Medulla oblongata (tissue), 1 donor: ENCODE results near the gene TGDS.
A peak's percentile ranks its signal among the peaks of the same experiment; 100 is the strongest.
"Not testable (repeated sequence)": the region's sequence is repeated elsewhere in the genome, so short reads cannot be mapped to it uniquely, and the experiment has no call there.

Experiments used
- DNase-seq: peaks from one replicate; pipeline ENCODE4 v3.0.0-alpha.2; 2015; ENCODE audit errors: extremely low spot score

The TGDS gene

GRCh38 chr13:94595950-94596574 is at the start of gene TGDS:
Gene TGDS, minus strand, starts transcription at chr13:94596152. Its CDS starts 16 bp downstream, at chr13:94596136.
- DNase-seq = peak; percentile 91

GRCh38 chr13:94641409-94641941 is 45.5 kb upstream of the TGDS start:
- no peak for DNase-seq

- no peak for DNase-seq
Observed at GRCh38 chr13:94640721-94641120, 44.8 kb upstream of the TGDS start.

- not testable (repeated sequence) for DNase-seq
Observed at GRCh38 chr13:94637677-94638076, 41.7 kb upstream of the TGDS start.

- DNase-seq = no peak
Observed at GRCh38 chr13:94636942-94637578, 41.1 kb upstream of the TGDS start.

- DNase-seq = not testable (repeated sequence)
Observed at GRCh38 chr13:94636096-94636495, 40.1 kb upstream of the TGDS start.

GRCh38 chr13:94632226-94632980 is 36.5 kb upstream of the TGDS start:
- DNase-seq = no peak

GRCh38 chr13:94630858-94631257 is 34.9 kb upstream of the TGDS start:
- no peak for DNase-seq

- no peak for DNase-seq
Observed at GRCh38 chr13:94623316-94623715, 27.4 kb upstream of the TGDS start.

- no peak for DNase-seq
Observed at GRCh38 chr13:94622344-94622743, 26.4 kb upstream of the TGDS start.

- DNase-seq = no peak
Observed at GRCh38 chr13:94620286-94620896, 24.4 kb upstream of the TGDS start.

GRCh38 chr13:94617389-94618000 is 21.5 kb upstream of the TGDS start:
- peak; percentile 77 for DNase-seq

GRCh38 chr13:94613051-94613450 is 17.1 kb upstream of the TGDS start:
- no peak for DNase-seq

GRCh38 chr13:94612050-94612449 is 16.1 kb upstream of the TGDS start:
- DNase-seq = no peak

GRCh38 chr13:94610475-94610874 is 14.5 kb upstream of the TGDS start:
- DNase-seq = no peak

GRCh38 chr13:94609196-94609595 is 13.2 kb upstream of the TGDS start:
- peak; percentile 85 for DNase-seq

- DNase-seq = peak; percentile 55
Observed at GRCh38 chr13:94608586-94608985, 12.6 kb upstream of the TGDS start.

GRCh38 chr13:94607939-94608338 is 12.0 kb upstream of the TGDS start:
- no peak for DNase-seq

GRCh38 chr13:94607056-94607455 is 11.1 kb upstream of the TGDS start:
- DNase-seq = no peak

GRCh38 chr13:94602467-94602866 is 6.5 kb upstream of the TGDS start:
- DNase-seq = no peak
